Suppressor macrophage treated with lipopolysaccharide for 1 hour (primary cell): ENCODE data around the gene UQCR11.

Experiments
- DNase-seq, 3 donors: peaks; one replicate each; pipeline ENCODE4 v3.0.0-alpha.2; 2020 to 2022

UQCR11 gene

GRCh38 chr19:1585243-1585580 is 20.1 kb downstream of the UQCR11 start:
- DNase-seq, result no peak

- DNase-seq, result no peak
Measured at GRCh38 chr19:1584500-1585242, 20.6 kb downstream of the UQCR11 start.

- no peak for DNase-seq
Measured at GRCh38 chr19:1582201-1582600, 23.1 kb downstream of the UQCR11 start.

GRCh38 chr19:1580957-1581356 is 24.3 kb downstream of the UQCR11 start:
- DNase-seq, result no peak

GRCh38 chr19:1580382-1580781 is 24.9 kb downstream of the UQCR11 start:
- DNase-seq, result no peak

- no peak for DNase-seq
Measured at GRCh38 chr19:1579222-1579621, 26.0 kb downstream of the UQCR11 start.

GRCh38 chr19:1577929-1578618 is 27.2 kb downstream of the UQCR11 start:
- DNase-seq, result no peak

- DNase-seq, result no peak
Measured at GRCh38 chr19:1577090-1577928, 28.0 kb downstream of the UQCR11 start.

- DNase-seq, result no peak
Measured at GRCh38 chr19:1576242-1577089, 28.8 kb downstream of the UQCR11 start.

- DNase-seq, result no peak
Measured at GRCh38 chr19:1575323-1576241, 29.7 kb downstream of the UQCR11 start.

GRCh38 chr19:1574354-1575136 is 30.7 kb downstream of the UQCR11 start:
- no peak for DNase-seq

GRCh38 chr19:1572795-1573194 is 32.5 kb downstream of the UQCR11 start:
- no peak for DNase-seq

GRCh38 chr19:1571358-1571757 is 33.9 kb downstream of the UQCR11 start:
- no peak for DNase-seq

GRCh38 chr19:1570836-1571235 is 34.4 kb downstream of the UQCR11 start:
- DNase-seq, result no peak

GRCh38 chr19:1569997-1570396 is 35.3 kb downstream of the UQCR11 start:
- no peak for DNase-seq

GRCh38 chr19:1568320-1569019 is 36.8 kb downstream of the UQCR11 start, which contains the start of gene MEX3D:
TSS of gene MEX3D (minus strand) at chr19:1568325. CDS start at chr19:1568058, 267 bp downstream.
- peak; percentile 85 to 98 (median 95) for DNase-seq

GRCh38 chr19:1567848-1568227 is 37.4 kb downstream of the UQCR11 start:
- DNase-seq, result peak in 1 of 3 donors; percentile 15

GRCh38 chr19:1567116-1567847 is 38.0 kb downstream of the UQCR11 start:
- peak; percentile 35 to 70 (median 44) for DNase-seq
